K562 (cell line): ENCODE data around the gene ADARB2. TPM values are rescaled to one million over a fixed set of nuclear protein-coding genes. Genes with fewer than 3 reads are reported as not detected.

Experiments
- ATAC-seq: fragments of 200-7000 bp; cut with Tn5 transposase; 3 replicates; pipeline ENCODE4 v1.9.1; 2020; ENCODE audit warnings: moderate library complexity
- BruUV-seq: library from RNA; stranded (reverse); fragments of 400-500 nt; replicated peaks from 2 replicates; lab custom pipeline; 2021; lab: Mats Ljungman, UMichigan
- CTCF ChIA-PET: fragments of 300-600 bp; formaldehyde crosslinking; extraction: SDS; loops from one replicate; lab custom pipeline; 2021; ENCODE audit warnings: low intra/inter-chr PET ratio; lab: Yijun Ruan, JAX
- POLR2A ChIA-PET: fragments of 300-600, 350-650 bp; sonication (Branson Sonifier 250); formaldehyde crosslinking; extraction: SDS; loops from one replicate; lab custom pipeline; 2021; ENCODE audit warnings: antibody characterized with exemption, inconsistent platforms; lab: Yijun Ruan, JAX
- DNase-seq, 4 experiments: peaks; one replicate each; pipeline versions ENCODE4 v3.0.0 to v3.0.0-alpha.2; 2011 to 2018; ENCODE audit warnings: low spot score in 3 of 4, mixed read lengths in 3 of 4; ENCODE audit errors: extremely low read depth in 1 of 4
- FAIRE-seq: peaks from 2 replicates; lab custom pipeline; 2011; peaks lifted over from hg19 to GRCh38; lab: Jason Lieb, UNC
- H2AFZ ChIP-seq: 2 replicates; pipeline ENCODE4 v1.6.0; 2011; ENCODE audit warnings: low read depth, low read length, control low read depth, inconsistent platforms
- H3K27ac ChIP-seq: fragments of 200-600 bp; 3 replicates; pipeline ENCODE4 v1.8.0; 2011; ENCODE audit warnings: low read depth, mild to moderate bottlenecking, control low read depth, inconsistent platforms, low read length, moderate library complexity, mixed read lengths; ENCODE audit errors: extremely low read depth
- H3K27me3 ChIP-seq, 2 experiments: fragments of 300-600 bp in 1 of 2; 2 replicates in 1 of 2; 3 replicates in 1 of 2; pipeline versions ENCODE4 v1.6.0 to v1.8.0; 2011; ENCODE audit warnings: inconsistent platforms in 2 of 2, low read length in 2 of 2, mild to moderate bottlenecking in 1 of 2, mixed read lengths in 1 of 2, moderate library complexity in 1 of 2; ENCODE audit not compliant: control insufficient read depth in 2 of 2, insufficient read depth in 2 of 2
- H3K36me3 ChIP-seq: fragments of 300-600 bp; 3 replicates; pipeline ENCODE4 v1.8.0; 2011; ENCODE audit warnings: mild to moderate bottlenecking, low read length, inconsistent platforms; ENCODE audit not compliant: control insufficient read depth, insufficient read depth
- H3K4me1 ChIP-seq, 2 experiments: fragments of 200-600 bp in 1 of 2; replicated peaks in 1 of 2; 2 replicates in 1 of 2; 3 replicates in 1 of 2; pipeline versions ENCODE4 v1.5.1 to v1.8.0; 2011; ENCODE audit warnings: inconsistent platforms in 2 of 2, low read length in 2 of 2, mild to moderate bottlenecking in 1 of 2, mixed read lengths in 1 of 2, moderate library complexity in 1 of 2; ENCODE audit not compliant: control insufficient read depth in 2 of 2, insufficient read depth in 2 of 2
- H3K4me2 ChIP-seq: 2 replicates; pipeline ENCODE4 v1.6.1; 2011; ENCODE audit warnings: low read length, control low read depth, inconsistent platforms, mixed read lengths; ENCODE audit not compliant: insufficient read depth
- H3K4me3 ChIP-seq: fragments of 200-600 bp; sonication (generic), shearing (Covaris generic); 2 replicates; pipeline ENCODE4 v1.5.1; 2016; ENCODE audit warnings: control low read depth, inconsistent platforms
- H3K79me2 ChIP-seq: fragments of 200-600 bp; 3 replicates; pipeline ENCODE4 v1.8.0; 2011; ENCODE audit warnings: low read length, inconsistent platforms; ENCODE audit not compliant: control insufficient read depth, insufficient read depth
- H3K9ac ChIP-seq, 2 experiments: 2 replicates each; pipeline versions ENCODE4 v1.6.0 to v1.6.1; 2011; ENCODE audit warnings: low read depth in 2 of 2, low read length in 2 of 2, control low read depth in 1 of 2, inconsistent platforms in 1 of 2, mild to moderate bottlenecking in 1 of 2, mixed read lengths in 1 of 2; ENCODE audit not compliant: insufficient read depth in 1 of 2
- H3K9me1 ChIP-seq: one replicate; pipeline ENCODE4 v1.6.0; 2011; ENCODE audit warnings: inconsistent platforms, mild to moderate bottlenecking, low read length, moderate library complexity; ENCODE audit not compliant: control insufficient read depth, insufficient read depth
- H3K9me3 ChIP-seq: replicated peaks from 2 replicates; pipeline ENCODE4 v1.5.1; 2011; ENCODE audit warnings: low read depth, low read length, inconsistent platforms; ENCODE audit not compliant: control insufficient read depth, insufficient read depth
- H4K20me1 ChIP-seq: replicated peaks from 2 replicates; pipeline ENCODE4 v1.6.1; 2011; ENCODE audit warnings: low read length, inconsistent platforms, mixed read lengths; ENCODE audit not compliant: control insufficient read depth, insufficient read depth
- EHMT2 ChIP-seq: fragments of 450-650 bp; IDR thresholded peaks from 2 replicates; pipeline ENCODE4 v1.6.1; 2018; ENCODE audit warnings: antibody characterized with exemption
- ELF4 ChIP-seq: fragments of 450-650 bp; formaldehyde crosslinking; IDR thresholded peaks from 2 replicates; pipeline ENCODE4 v1.4.0; 2022; ENCODE audit warnings: missing genetic modification characterization
- FOXA1 ChIP-seq: fragments of 450-650 bp; IDR thresholded peaks from 2 replicates; pipeline ENCODE4 v1.6.1; 2016; ENCODE audit warnings: mild to moderate bottlenecking, borderline replicate concordance
- HMG20B ChIP-seq: fragments of 250-450 bp; sonication (Bioruptor Pico); IDR thresholded peaks from 2 replicates; pipeline ENCODE4 v1.5.0; 2021; ENCODE audit warnings: mild to moderate bottlenecking
- JUND ChIP-seq, 2 experiments: IDR thresholded peaks; 2 replicates in 1 of 2; 3 replicates in 1 of 2; pipeline ENCODE4 v1.6.1; 2011; ENCODE audit warnings: borderline replicate concordance in 2 of 2, low read depth in 2 of 2, low read length in 2 of 2, improper control_type of control experiment in 1 of 2, missing biosample characterization in 1 of 2, missing genetic modification characterization in 1 of 2, missing genetic modification reagents in 1 of 2
- YY1 ChIP-seq, 3 experiments: IDR thresholded peaks; 2 replicates each; pipeline ENCODE4 v1.6.1; 2011; ENCODE audit warnings: low read length in 2 of 3, mild to moderate bottlenecking in 2 of 3, moderate library complexity in 2 of 3, borderline replicate concordance in 1 of 3, control low read depth in 1 of 3, low read depth in 1 of 3; ENCODE audit not compliant: insufficient read depth in 3 of 3, insufficient replicate concordance in 2 of 3, control insufficient read depth in 1 of 3, insufficient read length in 1 of 3; ENCODE audit errors: extremely low read depth in 1 of 3
- ZBTB7A ChIP-seq: IDR thresholded peaks from 2 replicates; pipeline ENCODE4 v1.6.1; 2011; ENCODE audit warnings: low read depth, mild to moderate bottlenecking, low read length, moderate library complexity, borderline replicate concordance; ENCODE audit not compliant: control insufficient read depth
- ZEB2 ChIP-seq: fragments of 450-650 bp; IDR thresholded peaks from 2 replicates; pipeline ENCODE4 v1.6.1; 2016
- ZFP36 ChIP-seq: fragments of 150-350 bp; IDR thresholded peaks from 2 replicates; pipeline ENCODE4 v1.6.1; 2018; ENCODE audit warnings: low read length, low read depth; ENCODE audit not compliant: partially characterized antibody
- ZNF444 ChIP-seq: fragments of 250-450 bp; sonication (Bioruptor Pico); IDR thresholded peaks from 2 replicates; pipeline ENCODE4 v1.4.0; 2020; ENCODE audit warnings: mild to moderate bottlenecking, moderate library complexity
- ZNF584 ChIP-seq: fragments of 200-800 bp; sonication (Bioruptor generic); IDR thresholded peaks from 2 replicates; pipeline ENCODE4 v1.6.1; 2016; ENCODE audit warnings: low read depth, mild to moderate bottlenecking, missing genetic modification characterization, missing compliant biosample characterization
- WGBS: fragments of 100-300 bp; shearing (Covaris generic); methylation state at CpG from one replicate; pipeline ENCODE4 v1.1.6; 2016; ENCODE audit warnings: low coverage, mixed read lengths; ENCODE audit not compliant: insufficient coverage; ENCODE audit errors: missing lambda C conversion rate; 5-methylcytosine and 5-hydroxymethylcytosine counted together
- in situ Hi-C: fragments of 300-500 bp; cut with MboI; formaldehyde crosslinking; loops from 4 replicates; pipeline ENCODE4 v1.15.0; 2018; ENCODE audit warnings: inconsistent platforms, mixed read lengths
- intact Hi-C: fragments of 100-400 bp; cut with micrococcal nuclease; formaldehyde crosslinking; loops from 2 replicates; pipeline ENCODE4 v1.14.2; 2022
- polyA plus RNA-seq, 8 experiments: library from polyadenylated mRNA; depleted of rRNA in 4 of 8; stranded (reverse) in 5 of 8; unstranded in 3 of 8; fragments of >200 nt; fragmentation: Nextera tagmentation in 2 of 8; fragmentation: Illumina TruSeq in 1 of 8; extraction: Ambion mirVana in 2 of 8; extraction: Trizol in 1 of 8; gene quantifications; 2 replicates each; pipeline versions ENCODE4 v1.2.1 to v1.2.3, GENCODE V29; 2011 to 2014; ENCODE audit warnings: inconsistent platforms in 1 of 8, missing spikeins in 1 of 8
- total RNA-seq, 7 experiments: library from RNA; depleted of rRNA in 6 of 7; stranded (reverse); fragments of >200 nt in 6 of 7; fragmentation: Illumina TruSeq in 2 of 7; extraction: Trizol in 2 of 7; gene quantifications; 2 replicates each; pipeline versions ENCODE4 v1.2.1 to v1.2.3, GENCODE V29; 2011 to 2021; ENCODE audit warnings: low replicate concordance in 1 of 7

Gene ADARB2
- total and polyA plus RNA-seq, 9 of the 15 experiments (the other 6 are each of a cell fraction or from before 2014, with no cell fraction given) = not detected

- H3K27ac ChIP-seq = no peak overlapping the region
- no peak overlapping the region for H2AFZ ChIP-seq
- H3K27me3 ChIP-seq = peaks cover 51 to 76% of the 10 kb centered on the region in 2 experiments
- peaks cover 25% of the 10 kb centered on the region; the same call in 1 of the 2 replicates for H4K20me1 ChIP-seq
- H3K9me3 ChIP-seq = no peaks in the 10 kb centered on the region
- no peak for ATAC-seq
- no peak overlapping the region for H3K4me2 ChIP-seq
- no peaks in the 10 kb centered on the region for H3K9me1 ChIP-seq
- H3K36me3 ChIP-seq = no peaks in the 10 kb centered on the region
- TF ChIP-seq ZNF584 (CRISPR knock-in tag) (no peak), FOXA1 (no peak), ZBTB7A (no peak), HMG20B (no peak), ZNF444 (CRISPR knock-in tag) (no peak)
- H3K4me1 ChIP-seq = peaks cover 0 to 15% of the 10 kb centered on the region in 2 experiments; a peak in 3 of 5 replicates
- CTCF ChIA-PET = no interaction called here
- no peak for DNase-seq
- intact Hi-C loops = no loop called here
- no TSS peak for BruUV-seq
- POLR2A ChIA-PET = interaction anchor here (1.1 kb wide), 1 partner anchor 9 kb away, joined by 4 read pairs; no protein-coding TSS in a partner anchor
- no peak overlapping the region for H3K4me3 ChIP-seq
- 7% methylated on average over 22 of the region's 22 CpGs for WGBS
- no peak for FAIRE-seq
- H3K9ac ChIP-seq = no peak overlapping the region
- in situ Hi-C loops = no loop called here
- no peaks in the 10 kb centered on the region for H3K79me2 ChIP-seq
Measured at GRCh38 chr10:1190791-1191490, 546.4 kb downstream of the ADARB2 start.

- H3K4me2 ChIP-seq = no peak overlapping the region
- peaks cover 59 to 79% of the 10 kb centered on the region in 2 experiments for H3K27me3 ChIP-seq
- CTCF ChIA-PET = no interaction called here
- DNase-seq = no peak
- H3K79me2 ChIP-seq = no peaks in the 10 kb centered on the region
- POLR2A ChIA-PET = no interaction called here
- no peaks in the 10 kb centered on the region for H3K9me1 ChIP-seq
- BruUV-seq = no TSS peak
- H3K36me3 ChIP-seq = no peaks in the 10 kb centered on the region
- WGBS = 14% methylated on average over 12 of the region's 12 CpGs
- peaks cover 0 to 15% of the 10 kb centered on the region in 2 experiments; a peak in 3 of 5 replicates for H3K4me1 ChIP-seq
- H4K20me1 ChIP-seq = peaks cover 20% of the 10 kb centered on the region; the same call in 1 of the 2 replicates
- H2AFZ ChIP-seq = peak overlapping the region; percentile 66
- intact Hi-C loops = no loop called here
- H3K9ac ChIP-seq = no peak overlapping the region
- no peaks in the 10 kb centered on the region for H3K9me3 ChIP-seq
- no peak for ATAC-seq
- H3K4me3 ChIP-seq = no peak overlapping the region
- in situ Hi-C loops = no loop called here
- no peak overlapping the region for H3K27ac ChIP-seq
- FAIRE-seq = no peak
- TF ChIP-seq ZEB2 = no peak
- TF ChIP-seq JUND (IDR thresholded peaks at IDR 0.05; ENCODE audit: borderline replicate concordance, low read depth, low read length) = no peak
- no peak for TF ChIP-seq JUND (tag; IDR thresholded peaks at IDR 0.05; ENCODE audit: borderline replicate concordance, low read depth, low read length)
- no peak for TF ChIP-seq YY1 (IDR thresholded peaks at IDR 0.05; ENCODE audit: borderline replicate concordance in 1 of 3, control insufficient read depth in 1 of 3, extremely low read depth in 1 of 3, insufficient read depth in 3 of 3, insufficient read length in 1 of 3, insufficient replicate concordance in 2 of 3, low read depth in 1 of 3, low read length in 2 of 3)
- no peak for TF ChIP-seq EHMT2
- no peak for TF ChIP-seq ELF4 (CRISPR knock-in tag)
- TF ChIP-seq ZFP36 = no peak
Measured at GRCh38 chr10:1190052-1190395, 547.3 kb downstream of the ADARB2 start.
